GM19099 (cell line): ENCODE data around the gene FARSB.

ENCODE experiments used
- POLR2A ChIP-seq: IDR thresholded peaks from 3 replicates; pipeline ENCODE4 v1.6.1; 2011; ENCODE audit warnings: low read depth; ENCODE audit not compliant: insufficient read length; ENCODE audit errors: extremely low read depth

The FARSB gene

DNA sequence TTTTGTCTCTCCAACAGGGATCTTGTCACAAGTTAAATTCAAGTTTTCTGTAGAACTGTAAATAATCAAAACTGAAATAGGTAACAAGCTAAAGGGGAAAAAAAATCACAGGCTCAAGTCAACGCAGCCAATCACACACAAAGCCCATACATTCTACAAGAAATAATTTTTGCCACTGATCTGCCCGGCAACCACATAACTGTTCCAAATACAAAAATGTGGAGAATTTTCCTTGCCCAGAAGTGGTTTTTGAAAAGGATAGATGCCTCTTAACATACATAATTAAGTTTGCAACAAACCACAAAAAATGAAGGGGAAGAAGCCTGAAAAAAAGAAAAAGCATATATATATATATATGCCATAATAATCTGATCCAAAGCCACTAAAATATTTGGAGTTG is 60.3 kb downstream of the FARSB start:
- no peak for TF ChIP-seq POLR2A

DNA sequence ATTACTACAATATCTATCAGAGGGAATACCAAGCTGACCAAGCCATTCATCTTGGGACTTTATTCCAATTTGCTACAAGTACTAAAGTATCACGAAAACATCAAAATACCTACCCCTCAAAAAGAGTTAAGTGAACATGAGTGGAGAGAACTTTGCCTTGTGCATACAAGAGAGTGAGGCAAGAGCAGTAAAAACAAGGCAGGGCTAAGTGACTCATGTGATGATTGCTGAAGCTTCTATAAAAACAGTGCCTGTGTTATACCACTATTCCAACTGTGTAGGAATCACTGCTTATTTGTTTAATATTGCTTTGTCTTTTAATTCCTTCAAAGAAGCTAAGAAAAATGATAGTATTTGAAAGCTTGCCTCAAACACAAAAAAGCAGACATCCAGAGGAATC is 61.2 kb downstream of the FARSB start:
- TF ChIP-seq POLR2A: no peak

DNA sequence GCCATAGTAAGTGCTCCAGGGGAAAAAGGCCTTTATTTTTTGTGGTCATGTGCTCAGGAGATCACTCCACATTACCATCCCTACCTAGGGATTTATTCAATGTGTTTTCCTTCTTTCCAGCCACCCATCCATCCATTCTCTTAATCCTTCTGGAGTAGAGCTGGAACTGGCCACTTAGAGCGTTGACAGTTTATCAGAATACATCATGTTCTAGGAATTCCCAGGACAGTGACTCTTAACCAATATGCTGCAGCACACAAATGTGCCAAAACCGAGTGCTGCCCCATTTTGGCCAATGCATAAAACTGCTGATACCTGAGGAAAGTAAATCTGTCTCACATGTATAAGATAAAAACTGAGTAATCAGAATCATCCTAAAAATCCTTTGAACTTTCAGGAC is 63.7 kb downstream of the FARSB start:
- TF ChIP-seq POLR2A: no peak

DNA sequence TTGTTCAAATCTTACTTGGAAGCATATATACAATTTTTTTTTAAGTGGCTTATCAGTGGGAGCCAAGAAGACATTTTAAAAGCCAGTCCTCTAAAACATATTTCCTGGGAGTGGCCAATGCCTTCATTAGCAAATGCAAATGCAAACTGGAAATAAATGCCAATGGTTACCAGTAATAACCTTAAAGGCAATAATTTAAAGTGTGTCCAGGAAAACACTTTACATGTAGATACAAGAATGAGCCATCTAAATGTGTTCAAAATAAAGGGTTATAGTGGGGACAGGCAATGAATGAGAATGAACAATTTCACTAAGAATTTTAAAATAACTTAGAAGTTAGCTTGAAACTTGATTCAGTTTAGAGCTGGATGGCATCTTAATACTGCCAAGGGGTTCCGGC is 64.2 kb downstream of the FARSB start:
- TF ChIP-seq POLR2A: no peak

DNA sequence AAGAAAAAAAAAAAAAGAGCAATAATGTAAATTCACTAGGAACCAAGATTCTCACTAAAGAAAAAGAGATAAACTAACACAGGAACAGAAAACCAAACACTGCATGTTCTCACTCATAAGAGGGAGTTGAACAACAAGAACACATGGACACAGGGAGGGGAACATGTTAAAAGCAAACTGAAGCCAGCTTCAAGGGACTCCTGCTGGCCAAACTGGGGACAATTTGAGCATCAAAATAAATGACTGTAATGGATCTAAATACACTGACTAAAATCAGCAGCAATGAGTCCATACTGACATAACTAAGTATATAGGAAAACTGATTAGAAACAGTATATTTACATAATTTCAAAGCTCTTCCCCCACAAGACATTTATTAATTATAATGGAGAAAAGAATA is 73.0 kb downstream of the FARSB start:
- TF ChIP-seq POLR2A: no peak

DNA sequence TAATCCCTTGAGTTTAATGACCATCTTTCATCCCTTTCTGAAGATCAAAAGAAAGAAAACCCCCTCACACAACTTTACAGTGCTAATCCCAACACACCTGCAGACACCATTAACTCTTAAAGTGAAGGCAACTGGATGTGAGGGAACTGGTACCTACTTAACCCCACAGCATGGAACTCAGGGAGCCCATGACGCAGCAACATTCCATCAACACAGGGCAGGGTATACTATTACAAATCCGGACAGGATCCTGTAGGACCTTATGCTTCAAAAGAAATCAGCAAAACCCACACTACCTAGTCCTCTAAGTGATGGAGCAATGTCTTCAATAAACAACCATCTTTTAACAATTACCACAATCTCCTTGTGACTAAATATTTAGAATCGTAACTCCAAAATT is 78.6 kb downstream of the FARSB start:
- no peak for TF ChIP-seq POLR2A

DNA sequence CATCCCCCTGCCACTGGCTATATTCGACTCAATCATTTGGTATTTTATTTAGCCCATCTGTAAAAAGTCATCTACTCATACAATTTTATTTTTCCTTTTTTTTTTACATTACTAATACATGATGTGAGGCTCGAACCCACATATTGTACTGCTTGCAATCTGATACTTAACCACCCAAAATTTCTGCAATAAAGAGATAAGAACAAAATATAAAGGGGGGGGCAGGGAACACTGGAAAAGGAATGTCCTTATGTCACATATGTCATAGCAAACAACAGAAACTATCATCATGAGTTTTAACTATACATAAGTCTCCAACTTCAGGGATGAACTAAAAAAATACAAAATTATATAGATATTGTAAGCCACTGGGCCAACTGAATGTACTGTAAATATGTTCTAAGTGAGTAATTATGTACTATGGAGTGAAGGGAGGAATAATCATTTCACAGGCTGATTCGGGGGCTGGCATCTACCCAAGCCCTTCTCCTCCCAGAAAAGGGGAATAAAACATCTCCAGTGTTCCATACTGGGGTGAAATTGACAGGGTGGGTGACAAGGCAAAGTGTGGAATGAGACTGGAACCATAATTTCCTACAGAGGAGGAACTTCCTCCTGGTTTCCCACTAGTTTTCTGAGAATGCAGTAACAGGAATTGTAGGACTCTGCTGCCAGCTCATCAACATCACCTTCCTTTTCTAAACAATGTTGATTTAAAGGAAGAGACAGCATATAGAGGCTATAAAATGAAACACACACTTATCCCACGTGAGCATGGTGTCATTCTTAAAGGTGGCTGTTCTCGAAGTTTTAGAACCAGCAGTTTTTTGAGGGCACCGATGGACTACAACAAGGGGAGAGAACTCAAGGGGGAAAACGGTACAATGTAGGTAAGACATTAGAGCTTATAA is 79.5 kb downstream of the FARSB start:
- TF ChIP-seq POLR2A: no peak

DNA sequence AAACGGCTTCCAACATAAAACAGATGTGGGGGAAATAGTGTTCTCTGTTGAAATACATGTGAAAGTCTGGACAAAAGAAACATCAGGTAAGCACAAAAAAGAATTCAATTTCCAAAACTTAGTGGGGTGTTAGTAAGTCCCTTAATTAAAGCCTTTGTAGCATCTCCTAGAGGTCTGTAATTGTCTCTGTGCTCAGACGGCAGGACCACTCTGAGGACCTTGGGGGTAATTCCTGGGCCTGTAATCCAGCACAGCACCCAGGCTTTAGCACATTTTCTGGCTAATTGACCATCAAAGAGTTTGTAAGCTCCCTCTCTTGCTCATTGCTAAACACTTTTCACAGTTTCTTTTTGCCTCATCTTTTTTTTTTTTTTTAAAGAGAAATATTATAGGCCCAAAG is 80.3 kb downstream of the FARSB start:
- TF ChIP-seq POLR2A: no peak

DNA sequence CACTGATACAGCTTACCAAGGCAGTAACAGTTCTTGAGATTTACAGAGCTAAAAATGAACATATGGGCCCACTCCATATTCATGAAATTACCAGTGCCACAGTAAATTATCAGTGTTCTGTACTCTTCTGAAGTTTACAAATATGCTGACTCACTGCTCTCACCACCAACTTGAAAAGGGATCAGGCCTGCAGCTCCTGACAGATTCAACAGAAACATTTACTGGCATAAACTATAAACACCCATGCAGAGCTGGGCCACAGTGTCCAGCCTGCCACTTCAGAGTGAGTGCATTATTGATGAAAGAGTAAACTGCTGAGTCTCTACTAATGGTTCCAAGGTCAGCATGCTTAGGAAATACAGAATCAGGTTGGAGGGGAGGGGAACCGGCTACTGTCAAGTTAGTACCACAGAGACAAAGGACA is 83.1 kb downstream of the FARSB start:
- no peak for TF ChIP-seq POLR2A

DNA sequence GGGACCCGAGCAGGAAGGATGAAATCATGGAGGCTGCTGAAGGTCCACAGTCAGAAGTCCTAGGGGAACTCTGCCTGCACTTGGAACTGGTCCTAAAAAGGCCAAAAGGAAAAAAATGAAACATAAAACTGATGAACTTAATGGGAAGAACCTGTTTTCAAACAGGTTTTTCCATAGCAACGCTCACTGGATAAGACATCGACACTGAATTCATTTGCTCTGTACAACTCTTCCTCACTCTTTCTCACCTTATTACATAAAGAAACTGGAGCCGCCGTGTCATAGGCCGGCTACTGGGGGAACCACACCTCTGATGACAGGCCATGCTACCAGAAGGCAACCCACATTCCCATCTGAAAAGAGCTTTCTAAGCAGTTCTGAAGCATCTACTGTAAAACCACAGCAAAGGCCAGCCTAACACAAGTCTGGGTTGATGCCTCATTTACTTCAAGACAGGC is 83.6 kb downstream of the FARSB start:
- TF ChIP-seq POLR2A: no peak

DNA sequence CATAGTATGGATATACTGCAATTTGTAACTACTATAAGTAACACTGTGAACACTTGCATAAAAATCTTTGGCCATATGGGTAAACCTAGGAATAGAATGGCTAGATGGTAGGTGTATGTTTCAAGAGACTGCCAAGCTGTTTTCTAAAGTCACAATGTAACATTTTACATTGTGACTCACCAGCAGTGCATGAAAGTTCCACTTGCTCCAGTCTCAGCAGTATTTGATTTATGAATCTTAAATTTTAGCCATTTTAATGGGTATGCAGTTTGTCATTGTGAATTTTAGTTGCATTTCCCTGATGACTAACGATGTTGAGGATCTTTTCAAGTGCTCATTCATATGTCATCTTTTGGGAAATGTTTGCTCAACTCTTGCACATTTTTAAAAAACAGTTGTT is 86.1 kb downstream of the FARSB start:
- no peak for TF ChIP-seq POLR2A

DNA sequence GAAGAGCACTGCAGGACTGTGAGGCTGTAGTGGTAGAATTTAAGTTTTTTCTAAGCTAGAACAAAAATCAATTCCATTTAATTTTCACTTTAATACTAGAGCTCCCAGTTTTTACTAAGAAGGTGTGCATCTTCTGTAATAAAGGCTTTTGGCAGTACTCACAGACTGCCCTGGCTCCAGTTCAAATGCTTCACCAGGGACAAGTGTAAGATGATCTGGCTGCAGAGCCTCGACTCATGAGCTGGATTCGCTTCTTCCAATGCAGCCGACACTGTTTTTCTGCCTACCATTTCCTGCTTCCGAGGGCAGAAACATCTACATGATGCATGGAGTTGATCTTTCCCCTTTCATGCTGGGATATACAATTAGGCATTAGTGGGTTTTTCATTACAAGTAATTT is 87.0 kb downstream of the FARSB start:
- TF ChIP-seq POLR2A: no peak

DNA sequence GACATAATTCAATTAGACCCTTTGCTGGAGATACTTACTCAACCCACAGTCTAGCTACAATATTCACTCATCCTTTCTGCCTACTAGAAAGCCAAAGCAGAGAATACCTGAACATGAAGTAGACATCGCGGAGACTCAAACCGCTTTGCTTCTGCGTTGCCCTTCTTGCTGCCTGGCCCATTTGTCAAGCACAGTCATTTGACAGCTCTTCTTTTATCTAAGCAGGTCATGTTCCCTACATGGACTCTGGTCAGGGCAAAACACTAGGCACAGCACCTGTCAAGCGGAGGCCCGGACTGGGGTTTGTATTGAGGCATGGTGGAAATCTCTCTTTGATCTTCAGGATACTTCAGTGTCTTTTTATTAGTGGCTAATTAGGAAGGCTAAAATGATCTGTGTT is 89.7 kb downstream of the FARSB start:
- TF ChIP-seq POLR2A: no peak

DNA sequence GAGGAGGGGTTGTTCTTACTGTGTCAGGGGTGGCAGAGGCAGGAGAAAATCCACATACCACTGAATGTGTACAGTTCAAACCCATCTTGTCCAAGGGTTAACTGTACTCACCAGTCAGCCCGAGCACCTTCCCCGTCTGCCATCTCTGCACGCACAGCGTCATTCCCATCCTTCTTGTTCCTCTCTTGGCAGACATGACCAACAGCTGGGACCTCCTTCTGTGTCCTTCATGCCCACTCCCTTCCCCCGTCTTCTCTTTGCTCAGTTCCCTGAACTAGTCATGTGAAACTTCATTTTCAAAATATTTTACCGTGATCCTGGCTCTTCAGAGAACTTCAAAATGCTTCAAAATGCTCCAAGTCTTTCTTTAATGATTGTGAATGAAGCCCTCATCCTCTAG is 92.0 kb downstream of the FARSB start:
- TF ChIP-seq POLR2A: no peak

DNA sequence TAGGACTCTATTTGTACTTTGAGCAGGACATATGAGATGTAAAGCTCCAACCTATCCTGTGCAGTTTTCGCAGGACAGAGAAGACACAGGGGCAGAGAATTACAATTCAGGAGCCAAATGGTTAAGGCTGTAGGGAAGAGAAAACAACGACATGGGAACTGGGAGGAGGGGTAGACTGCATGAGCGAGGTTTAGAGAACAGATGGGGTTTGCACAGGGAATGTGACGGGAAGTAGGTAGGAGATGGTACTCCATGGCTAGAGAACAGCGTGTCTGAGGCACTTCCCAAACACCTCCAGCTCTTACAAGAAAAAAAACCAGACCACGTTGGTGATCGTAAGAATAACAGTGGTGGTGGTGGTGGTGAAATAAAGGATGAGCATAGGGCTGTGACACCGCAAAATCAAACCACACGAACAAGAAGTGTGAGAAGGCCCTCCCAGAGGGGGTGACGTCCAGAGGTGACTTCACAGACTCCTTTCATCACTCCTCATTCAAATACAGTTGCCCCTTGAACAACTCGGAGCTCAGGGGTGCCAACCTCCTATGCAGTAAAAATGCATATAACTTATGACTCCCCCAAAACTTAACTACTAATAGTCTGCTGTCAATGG is 92.7 kb downstream of the FARSB start:
- no peak for TF ChIP-seq POLR2A

DNA sequence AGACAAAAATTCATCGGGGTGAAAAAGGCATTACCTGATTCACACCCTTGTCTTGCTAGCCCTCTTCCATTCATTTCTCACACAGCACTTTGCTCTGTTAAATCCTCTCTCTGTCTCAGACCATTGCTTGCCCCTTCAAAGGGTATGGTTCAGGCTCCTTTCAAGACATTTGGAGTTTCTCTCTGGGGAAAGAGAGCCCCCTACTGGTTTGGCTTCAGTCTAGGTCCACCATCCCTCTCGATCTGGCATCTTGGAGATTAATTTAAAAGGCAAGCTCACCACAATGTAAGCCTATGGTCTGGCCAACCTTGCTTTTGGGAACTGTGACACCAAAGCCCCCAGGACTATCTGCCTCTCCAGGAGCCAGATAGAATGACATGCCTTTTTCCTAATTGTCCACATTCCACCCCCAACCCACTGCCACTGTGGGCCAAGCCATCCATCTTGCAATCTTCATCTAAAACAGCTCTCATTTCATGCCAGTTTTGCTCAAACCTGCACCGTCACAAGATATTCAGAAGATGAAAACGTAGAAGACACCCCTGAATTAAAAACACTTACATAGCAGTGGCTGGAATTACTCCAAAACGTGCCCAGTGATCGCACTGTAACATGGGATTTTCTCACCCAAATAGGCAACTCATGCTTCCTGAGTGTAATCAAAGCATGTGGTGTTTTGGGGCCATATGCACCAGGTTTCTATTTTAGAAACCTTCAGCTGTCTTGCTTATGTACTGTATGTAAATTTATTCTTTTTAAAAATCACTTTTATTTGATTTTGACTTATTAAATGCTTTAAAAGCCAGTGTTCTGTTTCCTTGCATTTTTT is 93.9 kb downstream of the FARSB start:
- no peak for TF ChIP-seq POLR2A

DNA sequence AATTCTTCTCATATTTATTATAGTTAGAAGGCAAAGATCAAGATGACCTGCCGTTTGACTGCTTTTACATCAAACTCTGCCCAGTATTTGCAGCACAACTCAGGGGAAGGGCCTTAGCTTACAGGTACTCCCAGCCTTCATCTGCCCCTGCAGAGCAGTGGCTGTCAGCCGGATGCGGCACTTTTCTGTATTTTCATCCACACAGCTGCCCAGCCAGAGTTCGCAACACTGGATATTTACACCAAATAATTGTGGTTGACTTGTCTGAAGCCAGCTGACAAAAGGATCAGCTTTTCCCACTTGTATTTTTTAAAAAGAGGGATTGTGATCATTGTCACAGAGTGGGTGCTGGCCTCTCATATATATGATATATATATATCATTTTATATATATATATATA is 94.7 kb downstream of the FARSB start:
- no peak for TF ChIP-seq POLR2A
